Inflammatory macrophage treated with lipopolysaccharide for 4 hours (primary cell): Measurements from ENCODE around the gene CBLN2.

Source experiments
- DNase-seq: peaks from one replicate; pipeline ENCODE4 v3.0.0-alpha.2; 2020

Gene CBLN2

GRCh38 chr18:72544092-72544886 is at the start of gene CBLN2:
TSS of gene CBLN2 (minus strand) at chr18:72544342. CDS start at chr18:72542160, 2,182 bp downstream.
- peak; percentile 26 for DNase-seq

- DNase-seq = no peak
Measured at GRCh38 chr18:72588360-72588759, 44.2 kb upstream of the CBLN2 start.

GRCh38 chr18:72584787-72585186 is 40.6 kb upstream of the CBLN2 start:
- no peak for DNase-seq

- DNase-seq = no peak
Measured at GRCh38 chr18:72581976-72582375, 37.8 kb upstream of the CBLN2 start.

- no peak for DNase-seq
Measured at GRCh38 chr18:72572896-72573295, 28.8 kb upstream of the CBLN2 start.

GRCh38 chr18:72566290-72566689 is 22.1 kb upstream of the CBLN2 start:
- DNase-seq = no peak

- DNase-seq = peak; percentile 21
Measured at GRCh38 chr18:72555968-72556367, 11.8 kb upstream of the CBLN2 start.

- no peak for DNase-seq
Measured at GRCh38 chr18:72555101-72555500, 11.0 kb upstream of the CBLN2 start.

- DNase-seq = no peak
Measured at GRCh38 chr18:72543357-72544055, 636 bp downstream of the CBLN2 start.

- DNase-seq = no peak
Measured at GRCh38 chr18:72542984-72543356, 1.2 kb downstream of the CBLN2 start.

- no peak for DNase-seq
Measured at GRCh38 chr18:72542342-72542741, 1.8 kb downstream of the CBLN2 start.

- DNase-seq = no peak
Measured at GRCh38 chr18:72541871-72542332, 2.2 kb downstream of the CBLN2 start.

GRCh38 chr18:72539901-72540300 is 4.2 kb downstream of the CBLN2 start:
- DNase-seq = no peak

GRCh38 chr18:72530622-72531021 is 13.5 kb downstream of the CBLN2 start:
- no peak for DNase-seq

GRCh38 chr18:72504866-72505265 is 39.3 kb downstream of the CBLN2 start:
- no peak for DNase-seq

GRCh38 chr18:72502671-72503431 is 41.3 kb downstream of the CBLN2 start:
- DNase-seq = no peak

GRCh38 chr18:72492497-72492896 is 51.6 kb downstream of the CBLN2 start:
- no peak for DNase-seq
